HFFc6 (cell line): ENCODE data around the gene NUP93. TPM values are rescaled to one million over a fixed set of nuclear protein-coding genes. Genes with fewer than 3 reads are reported as not detected.

Experiments
- DNase-seq: peaks from one replicate; pipeline ENCODE4 v3.0.0-alpha.2; 2018
- H3K27ac Mint-ChIP-seq: 2 replicates; pipeline ENCODE4 v1.8.0; 2020; ENCODE audit warnings: mild to moderate bottlenecking, mixed read lengths
- H3K27me3 Mint-ChIP-seq: 2 replicates; pipeline ENCODE4 v1.8.0; 2021; ENCODE audit warnings: mild to moderate bottlenecking, moderate library complexity, mixed read lengths; ENCODE audit not compliant: insufficient read depth
- H3K36me3 Mint-ChIP-seq: 2 replicates; pipeline ENCODE4 v1.8.0; 2021; ENCODE audit warnings: low read depth, mixed read lengths
- H3K4me1 Mint-ChIP-seq: 2 replicates; pipeline ENCODE4 v1.8.0; 2020; ENCODE audit warnings: low read depth, mixed read lengths
- H3K4me3 Mint-ChIP-seq: 2 replicates; pipeline ENCODE4 v1.8.0; 2020; ENCODE audit warnings: mild to moderate bottlenecking, moderate library complexity, mixed read lengths
- H3K9me3 Mint-ChIP-seq: 2 replicates; pipeline ENCODE4 v1.8.0; 2020; ENCODE audit warnings: mild to moderate bottlenecking, mixed read lengths
- total RNA-seq, 6 experiments: library from RNA; stranded (reverse); fragmentation: NEBNext Ultra II Directional; extraction: Animal tissue kit (Norgen Biotek cat#: 25700); gene quantifications; 2 replicates in 1 of 6; 3 replicates in 5 of 6; pipeline ENCODE4 v1.2.3, GENCODE V29; 2021
- TF ChIP-seq, protein P1 (sequence below): fragments of 200-600 bp; sonication (generic); IDR thresholded peaks from 2 replicates; pipeline ENCODE4 v1.5.0; 2021; ENCODE audit warnings: antibody characterized with exemption, mild to moderate bottlenecking

NUP93 gene
- total RNA-seq, 6 experiments from 2014 or later, result 58.6 to 84.0 (median 78.8) TPM

DNA sequence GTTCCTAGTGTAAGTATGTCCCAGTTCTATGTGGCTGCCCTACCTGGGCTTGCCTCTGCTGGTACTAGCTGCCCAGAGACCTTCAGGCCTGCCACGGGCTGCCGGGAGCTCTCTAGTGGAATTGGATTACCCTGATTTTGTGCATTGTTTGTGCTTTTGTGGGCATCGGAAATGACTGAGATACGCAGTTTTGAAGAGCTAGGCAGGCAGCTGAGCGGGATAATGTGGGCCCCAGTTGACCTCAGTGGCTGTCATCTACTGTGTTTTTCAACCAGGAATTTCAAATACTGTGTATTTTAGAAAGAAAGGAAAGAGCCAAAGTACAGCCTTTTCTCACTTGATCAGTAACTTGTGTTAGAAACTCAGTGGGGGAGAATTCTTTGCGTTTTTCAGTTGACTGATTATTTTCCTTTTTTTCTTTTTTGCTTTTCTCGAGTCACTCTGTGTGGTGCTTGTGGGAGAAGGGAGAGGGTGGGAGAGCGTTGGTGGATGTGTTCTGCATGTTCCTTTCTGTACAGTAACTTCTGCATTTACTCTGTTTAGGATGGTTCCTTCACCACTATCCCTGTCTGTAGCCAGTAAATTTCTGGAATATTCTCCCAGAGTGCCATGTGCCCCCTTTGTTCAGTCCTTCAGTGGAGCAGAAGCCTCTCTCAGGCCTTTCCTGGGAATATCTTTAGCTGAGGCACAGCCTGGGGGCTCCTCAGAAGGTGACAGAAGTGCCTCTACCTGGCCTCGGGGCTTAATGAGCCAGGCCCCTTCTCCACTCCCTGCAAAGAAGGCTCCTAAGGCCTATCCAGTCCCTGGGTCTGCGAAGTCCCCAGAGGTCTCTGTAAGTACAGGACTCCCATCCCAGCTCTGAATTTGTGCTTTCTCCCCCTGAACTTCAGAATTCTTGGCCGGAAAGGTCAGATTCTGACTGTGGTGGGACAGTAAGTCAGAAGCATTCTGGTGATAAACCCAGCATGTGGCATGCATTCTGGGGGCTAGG is 120.1 kb downstream of the NUP93 start:
- DNase-seq, result no peak
- Mint-ChIP-seq H3K9me3 (no peaks in the 10 kb centered on the region), H3K27ac (peak overlapping the region; percentile 87), H3K27me3 (no peaks in the 10 kb centered on the region; the same call in none of the 2 replicates), H3K4me1 (peaks cover 55% of the 10 kb centered on the region), H3K4me3 (peak overlapping the region; percentile 22; the same call in 1 of the 2 replicates), H3K36me3 (no peaks in the 10 kb centered on the region)
- TF ChIP-seq, protein P1, sequence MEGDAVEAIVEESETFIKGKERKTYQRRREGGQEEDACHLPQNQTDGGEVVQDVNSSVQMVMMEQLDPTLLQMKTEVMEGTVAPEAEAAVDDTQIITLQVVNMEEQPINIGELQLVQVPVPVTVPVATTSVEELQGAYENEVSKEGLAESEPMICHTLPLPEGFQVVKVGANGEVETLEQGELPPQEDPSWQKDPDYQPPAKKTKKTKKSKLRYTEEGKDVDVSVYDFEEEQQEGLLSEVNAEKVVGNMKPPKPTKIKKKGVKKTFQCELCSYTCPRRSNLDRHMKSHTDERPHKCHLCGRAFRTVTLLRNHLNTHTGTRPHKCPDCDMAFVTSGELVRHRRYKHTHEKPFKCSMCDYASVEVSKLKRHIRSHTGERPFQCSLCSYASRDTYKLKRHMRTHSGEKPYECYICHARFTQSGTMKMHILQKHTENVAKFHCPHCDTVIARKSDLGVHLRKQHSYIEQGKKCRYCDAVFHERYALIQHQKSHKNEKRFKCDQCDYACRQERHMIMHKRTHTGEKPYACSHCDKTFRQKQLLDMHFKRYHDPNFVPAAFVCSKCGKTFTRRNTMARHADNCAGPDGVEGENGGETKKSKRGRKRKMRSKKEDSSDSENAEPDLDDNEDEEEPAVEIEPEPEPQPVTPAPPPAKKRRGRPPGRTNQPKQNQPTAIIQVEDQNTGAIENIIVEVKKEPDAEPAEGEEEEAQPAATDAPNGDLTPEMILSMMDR, result no peak

- DNase-seq, result no peak
- Mint-ChIP-seq H3K9me3 (no peaks in the 10 kb centered on the region), H3K4me1 (peaks cover 52% of the 10 kb centered on the region), H3K27me3 (no peaks in the 10 kb centered on the region; the same call in 1 of the 2 replicates), H3K4me3 (no peak overlapping the region), H3K27ac (no peak overlapping the region), H3K36me3 (no peaks in the 10 kb centered on the region)
- TF ChIP-seq, protein P1, result peak; percentile 79
Measured at GRCh38 chr16:56851671-56852400, 121.9 kb downstream of the NUP93 start.

GRCh38 chr16:56852401-56852730 is 122.4 kb downstream of the NUP93 start:
- no peak overlapping the region for H3K27ac Mint-ChIP-seq
- H3K4me1 Mint-ChIP-seq, result peaks cover 47% of the 10 kb centered on the region

GRCh38 chr16:56852968-56853367 is 123.0 kb downstream of the NUP93 start:
- no peak for DNase-seq
- TF ChIP-seq, protein P1, result no peak
- Mint-ChIP-seq H3K4me1 (peaks cover 41% of the 10 kb centered on the region), H3K9me3 (no peaks in the 10 kb centered on the region), H3K4me3 (no peak overlapping the region), H3K27me3 (no peaks in the 10 kb centered on the region; the same call in 1 of the 2 replicates), H3K27ac (no peak overlapping the region), H3K36me3 (no peaks in the 10 kb centered on the region)

More at GRCh38 chr16:56852401-56852730, 122.4 kb downstream of the NUP93 start:
- Mint-ChIP-seq H3K36me3 (no peaks in the 10 kb centered on the region), H3K4me3 (no peak overlapping the region), H3K9me3 (no peaks in the 10 kb centered on the region), H3K27me3 (no peaks in the 10 kb centered on the region; the same call in 1 of the 2 replicates)
- DNase-seq, result no peak
- TF ChIP-seq, protein P1, result no peak

DNA sequence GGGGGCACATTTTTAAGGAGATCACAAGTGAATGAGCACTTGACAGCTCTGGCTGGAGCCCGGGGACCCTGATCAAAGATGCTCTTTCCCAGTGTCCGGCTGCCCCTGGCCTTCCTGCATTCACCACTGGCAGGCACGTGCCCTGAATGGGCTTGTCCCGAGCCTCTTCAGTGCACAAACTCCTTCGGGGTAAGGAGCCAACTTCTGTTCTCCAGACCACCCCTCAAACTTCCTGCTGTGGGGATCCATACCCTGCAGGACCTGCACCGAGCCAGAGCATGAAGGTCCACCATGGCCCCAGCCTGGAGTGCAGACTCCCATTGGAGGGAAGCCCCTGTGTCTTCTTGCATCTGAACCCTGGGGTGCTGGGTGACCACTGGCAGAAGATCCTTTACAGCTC is 125.3 kb downstream of the NUP93 start:
- H3K9me3 Mint-ChIP-seq, result no peaks in the 10 kb centered on the region
- H3K4me3 Mint-ChIP-seq, result no peak overlapping the region
- H3K36me3 Mint-ChIP-seq, result no peaks in the 10 kb centered on the region
- no peak overlapping the region for H3K27ac Mint-ChIP-seq
- peaks cover 5% of the 10 kb centered on the region for H3K27me3 Mint-ChIP-seq
- no peak for DNase-seq
- TF ChIP-seq, protein P1, result no peak
- peaks cover 18% of the 10 kb centered on the region for H3K4me1 Mint-ChIP-seq
